A673 (cell line): ENCODE results near the gene TP53BP2.

Experiments used
- EZH2 ChIP-seq: fragments of 200-600 bp; sonication (generic); IDR thresholded peaks from 2 replicates; pipeline ENCODE4 v1.6.1; 2017; ENCODE audit warnings: borderline replicate concordance, low read depth, mild to moderate bottlenecking, mixed read lengths, antibody characterized with exemption, low read length; ENCODE audit not compliant: poor library complexity, severe bottlenecking
- TF ChIP-seq, protein P1 (sequence below): fragments of 300-800, 200-600 bp; sonication (generic); conservative IDR thresholded peaks from 2 replicates; pipeline ENCODE4 v1.5.1; 2017; ENCODE audit warnings: low read depth, mild to moderate bottlenecking, antibody characterized with exemption, low read length, moderate library complexity, mixed read lengths

DNA sequence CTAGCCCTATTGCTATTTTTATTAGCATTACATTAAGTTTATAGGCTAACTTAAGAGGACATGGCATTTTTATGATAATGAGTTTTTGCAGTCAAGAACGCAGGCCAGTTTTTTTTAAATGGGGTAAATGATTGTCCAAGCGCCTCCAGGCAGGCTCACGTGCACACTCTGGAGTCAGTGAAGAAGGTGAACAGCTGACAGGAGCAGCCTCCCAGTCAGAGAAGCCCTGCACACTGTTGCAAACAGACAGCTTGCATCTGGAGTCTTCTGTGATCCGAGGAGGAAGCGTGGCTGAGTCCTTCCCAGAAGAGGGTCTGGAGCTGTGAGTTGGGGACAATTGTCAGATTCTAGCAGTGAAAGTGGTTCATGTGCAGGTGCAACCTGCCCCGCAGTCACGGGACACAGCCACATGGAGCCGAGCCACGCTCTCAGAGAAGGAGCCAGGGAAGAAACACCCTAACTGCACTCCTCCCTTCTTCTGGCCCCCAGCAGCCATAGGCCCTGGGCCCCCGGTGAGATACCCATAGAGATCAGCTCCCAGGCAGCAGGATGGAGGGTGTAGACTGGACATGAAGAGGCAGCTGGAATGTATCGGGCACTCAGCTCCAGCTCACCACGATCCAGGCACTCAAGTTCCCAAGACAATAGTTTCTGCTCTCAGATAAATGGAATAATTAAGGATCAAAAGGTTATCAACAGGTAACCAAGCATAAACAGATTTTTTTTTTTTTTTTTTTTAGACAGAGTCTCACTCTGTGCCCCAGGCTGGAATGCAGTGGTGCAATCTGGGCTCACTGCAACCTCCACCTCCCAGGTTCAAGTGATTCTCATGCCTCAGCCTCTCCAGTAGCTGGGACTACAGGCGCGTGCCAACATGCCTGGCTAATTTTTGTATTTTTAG, 107.0 kb downstream of the TP53BP2 start:
- TF ChIP-seq, protein P1, sequence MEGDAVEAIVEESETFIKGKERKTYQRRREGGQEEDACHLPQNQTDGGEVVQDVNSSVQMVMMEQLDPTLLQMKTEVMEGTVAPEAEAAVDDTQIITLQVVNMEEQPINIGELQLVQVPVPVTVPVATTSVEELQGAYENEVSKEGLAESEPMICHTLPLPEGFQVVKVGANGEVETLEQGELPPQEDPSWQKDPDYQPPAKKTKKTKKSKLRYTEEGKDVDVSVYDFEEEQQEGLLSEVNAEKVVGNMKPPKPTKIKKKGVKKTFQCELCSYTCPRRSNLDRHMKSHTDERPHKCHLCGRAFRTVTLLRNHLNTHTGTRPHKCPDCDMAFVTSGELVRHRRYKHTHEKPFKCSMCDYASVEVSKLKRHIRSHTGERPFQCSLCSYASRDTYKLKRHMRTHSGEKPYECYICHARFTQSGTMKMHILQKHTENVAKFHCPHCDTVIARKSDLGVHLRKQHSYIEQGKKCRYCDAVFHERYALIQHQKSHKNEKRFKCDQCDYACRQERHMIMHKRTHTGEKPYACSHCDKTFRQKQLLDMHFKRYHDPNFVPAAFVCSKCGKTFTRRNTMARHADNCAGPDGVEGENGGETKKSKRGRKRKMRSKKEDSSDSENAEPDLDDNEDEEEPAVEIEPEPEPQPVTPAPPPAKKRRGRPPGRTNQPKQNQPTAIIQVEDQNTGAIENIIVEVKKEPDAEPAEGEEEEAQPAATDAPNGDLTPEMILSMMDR: no peak
- no peak for TF ChIP-seq EZH2
